Loucy (cell line): ENCODE measurements around the gene MTHFD1.

Experiments used
- H2AFZ ChIP-seq: fragments of 200-600 bp; sonication (generic); 2 replicates; pipeline ENCODE4 v1.6.0; 2016; ENCODE audit warnings: antibody characterized with exemption, mild to moderate bottlenecking, low read length, moderate library complexity
- H3F3A ChIP-seq: fragments of 200-600 bp; 2 replicates; pipeline ENCODE4 v1.6.0; 2016; ENCODE audit warnings: antibody characterized with exemption, low read depth, mild to moderate bottlenecking
- H3K27me3 ChIP-seq: fragments of 200-600 bp; sonication (generic); 2 replicates; pipeline ENCODE4 v1.6.1; 2014; ENCODE audit warnings: low read length, mild to moderate bottlenecking; ENCODE audit not compliant: insufficient read depth, poor library complexity, severe bottlenecking
- H3K36me3 ChIP-seq: fragments of 200-600 bp; sonication (generic); 2 replicates; pipeline ENCODE4 v1.6.1; 2016; ENCODE audit warnings: low read length; ENCODE audit not compliant: insufficient read depth
- H3K4me1 ChIP-seq: fragments of 200-600 bp; sonication (generic); 2 replicates; pipeline ENCODE4 v1.5.1; 2014; ENCODE audit warnings: low read length, mild to moderate bottlenecking; ENCODE audit not compliant: insufficient read depth, poor library complexity, severe bottlenecking
- H3K4me2 ChIP-seq: fragments of 200-600 bp; sonication (generic); 2 replicates; pipeline ENCODE4 v1.6.0; 2014; ENCODE audit warnings: antibody characterized with exemption, low read length, low read depth, mild to moderate bottlenecking; ENCODE audit not compliant: poor library complexity, severe bottlenecking
- H3K4me3 ChIP-seq: fragments of 200-600 bp; sonication (generic); 2 replicates; pipeline ENCODE4 v1.5.1; 2014; ENCODE audit warnings: low read length, mild to moderate bottlenecking, mixed read lengths; ENCODE audit not compliant: poor library complexity, severe bottlenecking
- H3K79me2 ChIP-seq: fragments of 200-600 bp; sonication (generic); 2 replicates; pipeline ENCODE4 v1.6.1; 2014; ENCODE audit warnings: low read length; ENCODE audit not compliant: insufficient read depth
- H3K9ac ChIP-seq: fragments of 200-600 bp; sonication (generic); 2 replicates; pipeline ENCODE4 v1.6.0; 2014; ENCODE audit warnings: mild to moderate bottlenecking, low read depth, low read length, moderate library complexity; ENCODE audit not compliant: poor library complexity, severe bottlenecking
- H3K9me2 ChIP-seq: fragments of 200-600 bp; sonication (generic); replicated peaks from 2 replicates; pipeline ENCODE4 v1.6.1; 2016; ENCODE audit warnings: low read depth, low read length, mixed read lengths
- H3K9me3 ChIP-seq: fragments of 200-600 bp; sonication (generic); 2 replicates; pipeline ENCODE4 v1.6.1; 2014; ENCODE audit warnings: mild to moderate bottlenecking, antibody characterized with exemption, low read length, low read depth; ENCODE audit not compliant: insufficient read depth
- H4K20me1 ChIP-seq: fragments of 200-600 bp; sonication (generic); 2 replicates; pipeline ENCODE4 v1.6.0; 2014; ENCODE audit warnings: antibody characterized with exemption, low read length, mild to moderate bottlenecking; ENCODE audit not compliant: insufficient read depth, poor library complexity, severe bottlenecking
- EZH2phosphoT487 ChIP-seq: fragments of 200-600 bp; IDR thresholded peaks from 2 replicates; pipeline ENCODE4 v1.6.1; 2018; ENCODE audit warnings: antibody characterized with exemption, mild to moderate bottlenecking, moderate library complexity, borderline replicate concordance
- TF ChIP-seq, protein P1 (sequence below): fragments of 200-600 bp; sonication (generic); conservative IDR thresholded peaks from 2 replicates; pipeline ENCODE4 v1.5.1; 2014; ENCODE audit warnings: mild to moderate bottlenecking, antibody characterized with exemption, low read length

MTHFD1 gene

DNA sequence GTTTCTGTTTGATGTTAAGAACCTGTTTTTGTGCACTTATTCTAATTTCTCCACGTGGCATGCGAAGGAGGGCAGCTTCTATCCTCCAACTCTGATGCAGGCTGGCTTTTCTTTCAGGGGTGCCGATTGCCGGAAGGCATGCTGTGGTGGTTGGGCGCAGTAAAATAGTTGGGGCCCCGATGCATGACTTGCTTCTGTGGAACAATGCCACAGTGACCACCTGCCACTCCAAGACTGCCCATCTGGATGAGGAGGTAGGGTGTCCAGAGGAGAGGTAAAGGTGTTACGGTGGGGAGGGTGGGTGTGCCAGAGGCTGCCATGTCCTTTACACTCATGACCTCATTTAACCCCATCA is 29.6 kb downstream of the MTHFD1 start:
- Histone ChIP-seq H3K79me2 (no peaks in the 10 kb centered on the region), H3K9me3 (no peaks in the 10 kb centered on the region), H3F3A (no peaks in the 10 kb centered on the region), H3K4me2 (no peak overlapping the region), H2AFZ (no peak overlapping the region), H4K20me1 (no peaks in the 10 kb centered on the region), H3K4me1 (no peaks in the 10 kb centered on the region), H3K9me2 (no peaks in the 10 kb centered on the region), H3K36me3 (peaks cover 75% of the 10 kb centered on the region; the same call in 1 of the 2 replicates), H3K9ac (no peak overlapping the region), H3K4me3 (no peak overlapping the region), H3K27me3 (no peaks in the 10 kb centered on the region)
- no peak for TF ChIP-seq EZH2phosphoT487

DNA sequence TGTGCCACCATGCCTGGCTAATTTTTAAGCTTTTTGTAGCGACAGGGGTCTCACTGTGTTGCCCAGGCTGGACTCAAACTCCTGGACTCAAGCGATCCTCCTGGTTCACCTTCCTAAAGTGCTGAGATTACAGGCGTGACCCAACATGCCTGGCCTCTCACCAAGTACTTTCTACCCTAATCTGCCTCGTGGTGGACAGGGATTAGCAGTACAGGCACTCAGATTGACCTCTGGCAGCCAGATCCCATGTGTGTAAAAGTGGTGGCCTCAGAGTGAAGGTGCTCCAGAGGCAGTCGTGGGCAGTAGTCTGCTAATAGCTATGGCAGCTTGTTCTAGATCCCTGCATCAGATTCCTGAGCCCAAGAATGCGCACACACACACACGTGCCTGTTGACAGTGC is 30.9 kb downstream of the MTHFD1 start:
- no peak overlapping the region for H3K4me2 ChIP-seq
- TF ChIP-seq EZH2phosphoT487 = no peak
- TF ChIP-seq, protein P1, sequence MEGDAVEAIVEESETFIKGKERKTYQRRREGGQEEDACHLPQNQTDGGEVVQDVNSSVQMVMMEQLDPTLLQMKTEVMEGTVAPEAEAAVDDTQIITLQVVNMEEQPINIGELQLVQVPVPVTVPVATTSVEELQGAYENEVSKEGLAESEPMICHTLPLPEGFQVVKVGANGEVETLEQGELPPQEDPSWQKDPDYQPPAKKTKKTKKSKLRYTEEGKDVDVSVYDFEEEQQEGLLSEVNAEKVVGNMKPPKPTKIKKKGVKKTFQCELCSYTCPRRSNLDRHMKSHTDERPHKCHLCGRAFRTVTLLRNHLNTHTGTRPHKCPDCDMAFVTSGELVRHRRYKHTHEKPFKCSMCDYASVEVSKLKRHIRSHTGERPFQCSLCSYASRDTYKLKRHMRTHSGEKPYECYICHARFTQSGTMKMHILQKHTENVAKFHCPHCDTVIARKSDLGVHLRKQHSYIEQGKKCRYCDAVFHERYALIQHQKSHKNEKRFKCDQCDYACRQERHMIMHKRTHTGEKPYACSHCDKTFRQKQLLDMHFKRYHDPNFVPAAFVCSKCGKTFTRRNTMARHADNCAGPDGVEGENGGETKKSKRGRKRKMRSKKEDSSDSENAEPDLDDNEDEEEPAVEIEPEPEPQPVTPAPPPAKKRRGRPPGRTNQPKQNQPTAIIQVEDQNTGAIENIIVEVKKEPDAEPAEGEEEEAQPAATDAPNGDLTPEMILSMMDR = no peak
- no peak overlapping the region for H3K9ac ChIP-seq
- H3K79me2 ChIP-seq = no peaks in the 10 kb centered on the region
- no peak overlapping the region for H2AFZ ChIP-seq
- H3K27me3 ChIP-seq = no peaks in the 10 kb centered on the region
- no peaks in the 10 kb centered on the region for H3K9me2 ChIP-seq
- no peak overlapping the region for H3K4me3 ChIP-seq
- no peaks in the 10 kb centered on the region for H4K20me1 ChIP-seq
- H3F3A ChIP-seq = no peaks in the 10 kb centered on the region
- H3K4me1 ChIP-seq = no peaks in the 10 kb centered on the region
- peaks cover 71% of the 10 kb centered on the region; the same call in 1 of the 2 replicates for H3K36me3 ChIP-seq
- H3K9me3 ChIP-seq = no peaks in the 10 kb centered on the region

DNA sequence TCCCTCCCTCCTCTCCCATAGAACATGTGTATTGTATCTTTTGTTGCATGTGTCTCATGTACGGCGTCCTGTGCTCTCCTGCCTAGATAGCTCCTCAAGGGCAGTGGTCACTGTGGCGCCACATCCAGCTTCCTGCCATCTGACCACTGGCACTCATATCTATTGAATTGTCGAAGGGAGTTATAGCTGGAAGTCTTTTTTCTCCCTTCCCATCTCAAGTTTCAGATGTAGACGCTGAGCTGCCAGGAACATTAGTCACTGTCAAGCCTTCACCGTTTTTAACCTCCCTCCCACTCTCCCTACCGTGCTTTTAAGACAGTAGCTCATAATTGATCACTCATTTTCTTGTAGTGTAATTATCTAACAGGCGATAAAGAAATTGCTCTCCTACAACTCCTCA is 33.0 kb downstream of the MTHFD1 start:
- TF ChIP-seq EZH2phosphoT487 = no peak
- TF ChIP-seq, protein P1 = no peak
- Histone ChIP-seq H3K4me1 (no peaks in the 10 kb centered on the region), H3F3A (no peaks in the 10 kb centered on the region), H3K79me2 (no peaks in the 10 kb centered on the region), H3K27me3 (no peaks in the 10 kb centered on the region), H4K20me1 (no peaks in the 10 kb centered on the region), H3K36me3 (peaks cover 76% of the 10 kb centered on the region; the same call in 1 of the 2 replicates), H3K9me3 (no peaks in the 10 kb centered on the region), H2AFZ (no peak overlapping the region), H3K4me3 (no peak overlapping the region), H3K9me2 (no peaks in the 10 kb centered on the region), H3K4me2 (no peak overlapping the region), H3K9ac (no peak overlapping the region)

DNA sequence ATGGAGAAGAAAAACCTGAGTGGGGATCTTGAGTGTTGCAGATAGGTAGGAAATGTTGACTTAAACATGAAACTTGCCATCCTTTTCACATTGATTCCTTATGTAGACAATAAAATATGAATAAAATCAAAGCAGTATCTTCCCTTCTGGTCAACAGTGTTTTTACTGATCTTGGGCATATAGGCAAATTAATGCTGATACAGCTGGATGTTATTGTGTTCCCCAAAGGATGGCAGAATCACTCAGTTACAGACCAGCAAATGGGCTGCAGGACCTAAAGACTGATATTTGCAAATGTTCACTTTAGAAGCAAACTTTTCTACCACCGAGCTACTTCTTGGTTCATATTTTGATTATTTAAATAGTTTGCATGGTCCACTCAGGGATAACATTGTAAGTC is 33.9 kb downstream of the MTHFD1 start:
- H3K36me3 ChIP-seq = peaks cover 73% of the 10 kb centered on the region; the same call in 1 of the 2 replicates

More for the DNA sequence above, 33.9 kb downstream of the MTHFD1 start:
- Histone ChIP-seq H2AFZ (no peak overlapping the region), H3K4me2 (no peak overlapping the region), H3F3A (no peaks in the 10 kb centered on the region), H3K9ac (no peak overlapping the region), H3K27me3 (no peaks in the 10 kb centered on the region), H3K4me1 (no peaks in the 10 kb centered on the region), H4K20me1 (no peaks in the 10 kb centered on the region), H3K4me3 (no peak overlapping the region), H3K9me3 (no peaks in the 10 kb centered on the region), H3K79me2 (no peaks in the 10 kb centered on the region), H3K9me2 (no peaks in the 10 kb centered on the region)
- TF ChIP-seq EZH2phosphoT487 = no peak
- TF ChIP-seq, protein P1 = no peak
